SK-N-MC (cell line): Measurements from ENCODE around the gene TXLNG.

ENCODE experiments used
- EZH2 ChIP-seq: fragments of 200-600 bp; sonication (generic); IDR thresholded peaks from one replicate; pipeline ENCODE4 v1.6.1; 2017; ENCODE audit warnings: antibody characterized with exemption
- POLR2AphosphoS5 ChIP-seq: IDR thresholded peaks from 2 replicates; pipeline ENCODE4 v1.6.1; 2012; ENCODE audit warnings: mild to moderate bottlenecking, low read depth, low read length, borderline replicate concordance

DNA sequence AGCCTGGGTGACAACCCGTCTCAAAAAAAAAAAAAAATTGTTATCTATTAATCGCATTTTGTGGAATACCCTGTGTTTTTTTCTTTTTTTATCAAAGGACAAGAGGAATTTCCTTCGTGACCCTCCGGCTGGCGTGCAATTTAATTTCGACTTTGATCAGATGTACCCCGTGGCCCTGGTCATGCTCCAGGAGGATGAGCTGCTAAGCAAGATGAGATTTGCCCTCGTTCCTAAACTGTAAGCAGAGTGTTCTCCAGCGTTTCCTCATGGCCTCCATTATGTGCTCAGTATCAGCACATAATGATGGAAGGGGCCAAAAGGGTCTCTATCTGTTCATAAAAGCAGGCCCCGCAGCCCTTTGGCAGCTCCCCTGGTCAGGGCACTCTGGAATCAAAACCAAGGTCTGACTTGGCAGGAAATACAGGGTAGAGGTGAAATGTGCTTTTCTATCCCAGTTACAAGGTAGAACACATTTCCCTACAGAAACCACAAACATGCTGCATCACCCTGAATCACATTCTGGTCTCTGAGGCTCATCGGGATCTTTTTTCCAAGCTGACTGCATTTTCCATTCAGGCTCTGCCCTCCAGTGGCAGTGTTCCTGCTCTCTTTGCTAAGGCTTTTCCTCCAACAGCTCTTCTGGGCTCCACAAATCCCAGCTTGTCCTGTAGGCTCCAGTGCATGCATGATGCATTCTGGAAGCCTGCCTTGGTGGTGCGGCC lies 42.5 kb upstream of the TXLNG start:
- TF ChIP-seq EZH2 (no peak), POLR2AphosphoS5 (no peak)
